ENCODE results near the gene DPEP1.

GRCh38 chr16:89599451-89599858 lies 14.0 kb upstream of the DPEP1 start:
- TF ChIP-seq CTCF (IDR thresholded peaks at IDR 0.05) (no peak), POLR2AphosphoS5 (IDR thresholded peaks at IDR 0.05) (no peak), EP300 (IDR thresholded peaks at IDR 0.05) (no peak), POLR2A (IDR thresholded peaks at IDR 0.05) (no peak)

Data from sigmoid colon (tissue), 4 donors.